ENCODE results near the gene CCN2. TPM values are rescaled to one million over a fixed set of nuclear protein-coding genes. Genes with fewer than 3 reads are reported as not detected.
"Not testable (repeated sequence)": the region's sequence is repeated elsewhere in the genome, so short reads cannot be mapped to it uniquely, and the experiment has no call there.

The CCN2 gene
- total RNA-seq, 1 donor from 2014 or later, result 54.5 TPM

GRCh38 chr6:131901326-131901873 is 49.8 kb downstream of the CCN2 start:
- not testable (repeated sequence) for H3K79me2 ChIP-seq (ENCODE audit: low read depth); H3K9me3 ChIP-seq (ENCODE audit: low read depth); H3K9me3 Mint-ChIP-seq; H3K36me3 Mint-ChIP-seq; DNase-seq (ENCODE audit: low spot score); H3K4me2 ChIP-seq; H3K27me3 Mint-ChIP-seq (ENCODE audit: insufficient read depth, low read depth); H3K4me1 Mint-ChIP-seq; H3K36me3 ChIP-seq; H3K27ac Mint-ChIP-seq; H3K4me1 ChIP-seq; H3K9ac ChIP-seq; H4K20me1 ChIP-seq (ENCODE audit: low read depth); H3K27ac ChIP-seq; H3F3A ChIP-seq (ENCODE audit: low read depth); H3K4me3 Mint-ChIP-seq; H3K4me3 ChIP-seq; H2AFZ ChIP-seq (replicated peaks)
- peaks cover 39% of the 10 kb centered on the region for H3K27me3 ChIP-seq

- no peaks in the 10 kb centered on the region for H3K36me3 Mint-ChIP-seq
Observed at GRCh38 chr6:131900231-131900630, 50.9 kb downstream of the CCN2 start.

DNA sequence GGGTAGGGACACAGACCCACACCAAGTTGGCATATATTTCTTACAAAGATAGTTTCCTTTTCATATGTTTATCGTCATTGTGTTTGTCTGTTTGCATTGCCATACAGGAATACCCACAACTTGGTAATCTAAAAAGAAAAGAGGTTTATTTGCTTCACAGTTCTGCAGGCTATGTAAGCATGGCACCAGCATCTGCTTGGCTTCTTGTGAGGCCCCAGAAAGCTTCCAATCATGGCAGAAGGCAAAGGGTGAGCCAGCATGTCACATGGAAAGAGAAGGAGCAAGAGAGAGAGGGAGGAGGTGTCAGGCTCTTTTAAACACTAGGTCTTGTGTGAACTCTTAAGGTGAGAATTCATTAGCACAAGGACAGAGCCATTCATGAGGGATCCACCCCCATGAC is 52.5 kb downstream of the CCN2 start:
- TF ChIP-seq, protein P1, sequence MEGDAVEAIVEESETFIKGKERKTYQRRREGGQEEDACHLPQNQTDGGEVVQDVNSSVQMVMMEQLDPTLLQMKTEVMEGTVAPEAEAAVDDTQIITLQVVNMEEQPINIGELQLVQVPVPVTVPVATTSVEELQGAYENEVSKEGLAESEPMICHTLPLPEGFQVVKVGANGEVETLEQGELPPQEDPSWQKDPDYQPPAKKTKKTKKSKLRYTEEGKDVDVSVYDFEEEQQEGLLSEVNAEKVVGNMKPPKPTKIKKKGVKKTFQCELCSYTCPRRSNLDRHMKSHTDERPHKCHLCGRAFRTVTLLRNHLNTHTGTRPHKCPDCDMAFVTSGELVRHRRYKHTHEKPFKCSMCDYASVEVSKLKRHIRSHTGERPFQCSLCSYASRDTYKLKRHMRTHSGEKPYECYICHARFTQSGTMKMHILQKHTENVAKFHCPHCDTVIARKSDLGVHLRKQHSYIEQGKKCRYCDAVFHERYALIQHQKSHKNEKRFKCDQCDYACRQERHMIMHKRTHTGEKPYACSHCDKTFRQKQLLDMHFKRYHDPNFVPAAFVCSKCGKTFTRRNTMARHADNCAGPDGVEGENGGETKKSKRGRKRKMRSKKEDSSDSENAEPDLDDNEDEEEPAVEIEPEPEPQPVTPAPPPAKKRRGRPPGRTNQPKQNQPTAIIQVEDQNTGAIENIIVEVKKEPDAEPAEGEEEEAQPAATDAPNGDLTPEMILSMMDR (IDR thresholded peaks at IDR 0.05), result no peak
- TF ChIP-seq EZH2phosphoT487 (IDR thresholded peaks at IDR 0.05) (no peak), EZH2 (IDR thresholded peaks at IDR 0.05) (no peak)
- no peak overlapping the region for H3K4me2 ChIP-seq
- H4K20me1 ChIP-seq (ENCODE audit: low read depth), result no peaks in the 10 kb centered on the region

More at GRCh38 chr6:131900231-131900630, 50.9 kb downstream of the CCN2 start:
- no peak for DNase-seq (ENCODE audit: low spot score)
- H3K4me1 ChIP-seq, result no peaks in the 10 kb centered on the region
- H3K4me1 Mint-ChIP-seq, result no peaks in the 10 kb centered on the region
- H2AFZ ChIP-seq (replicated peaks), result no peak overlapping the region
- H3K36me3 ChIP-seq, result no peaks in the 10 kb centered on the region
- H3K4me3 ChIP-seq, result no peak overlapping the region
- H3F3A ChIP-seq (ENCODE audit: low read depth), result no peaks in the 10 kb centered on the region
- H3K27ac Mint-ChIP-seq, result no peak overlapping the region
- peaks cover 9% of the 10 kb centered on the region for H3K9me3 Mint-ChIP-seq
- peaks cover 4% of the 10 kb centered on the region for H3K27me3 Mint-ChIP-seq (ENCODE audit: insufficient read depth, low read depth)
- H3K79me2 ChIP-seq (ENCODE audit: low read depth), result no peaks in the 10 kb centered on the region
- no peak overlapping the region for H3K27ac ChIP-seq
- H3K4me2 ChIP-seq, result no peak overlapping the region
- H3K9me3 ChIP-seq (ENCODE audit: low read depth), result no peaks in the 10 kb centered on the region
- H3K9ac ChIP-seq, result no peak overlapping the region
- H3K27me3 ChIP-seq, result peaks cover 39% of the 10 kb centered on the region
- no peak overlapping the region for H3K4me3 Mint-ChIP-seq
- TF ChIP-seq EZH2phosphoT487 (IDR thresholded peaks at IDR 0.05) (no peak), EZH2 (IDR thresholded peaks at IDR 0.05) (no peak)
- TF ChIP-seq, protein P1 (IDR thresholded peaks at IDR 0.05), result no peak
- H4K20me1 ChIP-seq (ENCODE audit: low read depth), result no peaks in the 10 kb centered on the region

More for the DNA sequence above, 52.5 kb downstream of the CCN2 start:
- Mint-ChIP-seq H3K4me3 (no peak overlapping the region), H3K27me3 (ENCODE audit: insufficient read depth, low read depth) (peaks cover 3% of the 10 kb centered on the region), H3K9me3 (peaks cover 9% of the 10 kb centered on the region), H3K36me3 (no peaks in the 10 kb centered on the region), H3K4me1 (no peaks in the 10 kb centered on the region), H3K27ac (no peak overlapping the region)
- no peaks in the 10 kb centered on the region for H3K9me3 ChIP-seq (ENCODE audit: low read depth)
- no peaks in the 10 kb centered on the region for H3K4me1 ChIP-seq
- no peak overlapping the region for H3K27ac ChIP-seq
- no peaks in the 10 kb centered on the region for H3F3A ChIP-seq (ENCODE audit: low read depth)
- H3K36me3 ChIP-seq, result no peaks in the 10 kb centered on the region
- no peaks in the 10 kb centered on the region for H3K79me2 ChIP-seq (ENCODE audit: low read depth)
- H3K27me3 ChIP-seq, result peaks cover 31% of the 10 kb centered on the region
- H3K4me3 ChIP-seq, result no peak overlapping the region
- H3K9ac ChIP-seq, result no peak overlapping the region
- no peak overlapping the region for H2AFZ ChIP-seq (replicated peaks)
- no peak for DNase-seq (ENCODE audit: low spot score)

Other genes with a start within 250 kb of the CCN2 start
- gene OR2A4, start 250.0 kb downstream of the CCN2 start, total RNA-seq (ENCODE audit: low replicate concordance), result 0.82 TPM in 1 of 2 replicates, not detected in the other
- not detected in 2 replicates for gene CTAGE9, start 240.4 kb downstream of the CCN2 start, total RNA-seq (ENCODE audit: low replicate concordance)
- 7.8 and 9.7 TPM in 2 replicates for gene ENPP1, start 143.4 kb downstream of the CCN2 start, total RNA-seq (ENCODE audit: low replicate concordance)